HG03460 (cell line): ENCODE results near the gene ADORA2B.
"Not testable (repeated sequence)": the region's sequence is repeated elsewhere in the genome, so short reads cannot be mapped to it uniquely, and the experiment has no call there.

ENCODE experiments used
- ATAC-seq: cut with Tn5 transposase; IDR thresholded peaks from one replicate; pipeline ENCODE4 v1.9.1; 2021; ENCODE audit not compliant: unreplicated experiment

The ADORA2B gene

DNA sequence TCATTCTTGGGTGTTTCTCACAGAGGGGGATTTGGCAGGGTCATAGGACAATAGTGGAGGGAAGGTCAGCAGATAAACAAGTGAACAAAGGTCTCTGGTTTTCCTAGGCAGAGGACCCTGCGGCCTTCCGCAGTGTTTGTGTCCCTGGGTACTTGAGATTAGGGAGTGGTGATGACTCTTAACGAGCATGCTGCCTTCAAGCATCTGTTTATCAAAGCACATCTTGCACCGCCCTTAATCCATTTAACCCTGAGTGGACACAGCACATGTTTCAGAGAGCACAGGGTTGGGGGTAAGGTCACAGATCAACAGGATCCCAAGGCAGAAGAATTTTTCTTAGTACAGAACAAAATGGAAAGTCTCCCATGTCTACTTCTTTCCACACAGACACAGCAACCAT lies 34.1 kb downstream of the ADORA2B start:
- not testable (repeated sequence) for ATAC-seq

- peak; percentile 87 for ATAC-seq
These were observed 36.3 kb downstream of the ADORA2B start for GRCh38 chr17:15981208-15981607.

- no peak for ATAC-seq
These were observed 37.0 kb downstream of the ADORA2B start for GRCh38 chr17:15981646-15982580.

DNA sequence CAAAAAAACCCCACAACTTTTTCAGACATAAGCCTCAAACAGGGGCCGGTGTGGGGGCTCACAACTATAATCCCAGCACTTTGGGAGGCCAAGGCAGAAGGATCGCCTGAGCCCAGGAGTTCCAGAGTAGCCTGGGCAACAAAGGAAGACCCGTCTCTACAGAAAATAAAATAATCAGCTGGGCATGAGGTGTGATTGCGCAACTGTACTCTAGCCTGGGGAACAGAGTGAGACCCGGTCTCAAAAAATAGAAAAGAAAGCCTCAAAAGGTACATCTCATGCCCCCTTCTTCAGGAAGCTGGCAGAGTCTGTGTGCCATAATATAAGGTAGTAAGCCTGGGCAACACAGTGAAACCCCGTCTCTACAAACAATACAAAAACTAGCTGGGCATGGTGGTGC lies 51.4 kb downstream of the ADORA2B start:
- no peak for ATAC-seq

DNA sequence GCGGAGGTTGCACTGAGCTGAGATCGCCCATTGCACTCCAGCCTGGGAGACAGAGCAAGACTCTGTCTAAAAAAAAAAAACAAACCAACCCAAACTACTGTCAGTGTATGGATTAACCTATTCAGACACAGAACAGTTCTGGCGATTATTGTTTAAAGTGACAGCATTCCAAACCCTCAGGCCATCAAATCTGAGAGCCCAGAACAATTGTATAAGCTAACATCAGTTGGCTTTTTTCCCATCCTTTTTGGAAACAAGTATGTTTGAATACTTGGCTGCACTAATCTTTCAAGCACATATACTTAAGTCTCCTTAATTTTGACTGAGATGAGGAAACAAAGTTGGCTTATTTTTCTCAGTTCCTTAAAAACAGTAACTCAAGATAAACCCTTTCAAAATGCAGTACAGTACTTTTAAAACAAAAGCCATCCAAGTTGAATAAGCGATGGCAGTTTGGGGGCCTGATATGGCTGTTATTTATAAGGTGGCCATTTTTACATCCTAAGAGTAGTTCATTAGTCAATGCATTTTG lies 53.2 kb downstream of the ADORA2B start:
- ATAC-seq = no peak

GRCh38 chr17:15999141-15999973 lies 54.4 kb downstream of the ADORA2B start, which contains the start of the genes TTC19 and ZSWIM7:
TSS of gene TTC19 (plus strand) at chr17:15999824. CDS start at chr17:15999849, 25 bp downstream.
TSS of gene ZSWIM7 (minus strand) at chr17:15999704. CDS start at chr17:15999594, 110 bp downstream.
- ATAC-seq = peak; percentile 93

DNA sequence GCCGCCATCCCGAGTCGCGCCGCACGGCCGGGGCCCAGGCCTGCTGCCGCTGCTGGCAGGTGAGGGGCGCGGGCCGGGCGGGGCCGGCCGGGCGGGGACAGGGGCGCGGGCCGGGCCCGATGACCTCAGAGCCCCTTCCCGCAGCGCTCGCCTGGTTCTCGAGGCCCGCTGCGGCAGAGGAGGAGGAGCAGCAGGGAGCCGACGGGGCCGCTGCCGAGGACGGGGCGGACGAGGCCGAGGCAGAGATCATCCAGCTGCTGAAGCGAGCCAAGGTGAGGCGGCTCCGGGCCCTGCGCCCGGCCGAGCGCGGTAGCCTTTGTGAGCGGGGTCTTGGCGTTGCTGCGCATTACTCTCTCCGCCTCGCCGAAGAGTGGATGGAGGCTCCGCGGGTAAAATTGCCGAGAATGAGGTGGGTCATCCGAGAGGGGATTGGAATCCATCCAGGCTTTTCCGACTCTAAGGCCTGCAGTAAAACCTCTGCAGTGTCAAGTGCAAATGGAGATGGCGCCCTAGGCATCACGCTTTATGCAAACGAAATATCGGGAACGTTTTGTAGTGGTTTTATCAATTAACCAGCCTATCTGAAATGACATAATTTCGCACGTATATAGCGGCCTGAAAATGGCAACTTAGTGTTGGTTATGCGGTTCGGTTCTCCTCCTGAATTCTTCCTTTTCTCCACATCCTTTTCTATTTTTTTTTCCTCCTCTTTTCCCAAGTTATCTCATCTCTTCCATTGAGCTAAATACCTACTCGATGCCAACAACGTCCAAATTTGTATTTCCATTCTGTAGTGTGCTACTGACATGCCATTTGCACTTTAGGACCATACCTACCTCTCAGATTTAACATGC lies 55.3 kb downstream of the ADORA2B start:
- peak; percentile 36 for ATAC-seq

DNA sequence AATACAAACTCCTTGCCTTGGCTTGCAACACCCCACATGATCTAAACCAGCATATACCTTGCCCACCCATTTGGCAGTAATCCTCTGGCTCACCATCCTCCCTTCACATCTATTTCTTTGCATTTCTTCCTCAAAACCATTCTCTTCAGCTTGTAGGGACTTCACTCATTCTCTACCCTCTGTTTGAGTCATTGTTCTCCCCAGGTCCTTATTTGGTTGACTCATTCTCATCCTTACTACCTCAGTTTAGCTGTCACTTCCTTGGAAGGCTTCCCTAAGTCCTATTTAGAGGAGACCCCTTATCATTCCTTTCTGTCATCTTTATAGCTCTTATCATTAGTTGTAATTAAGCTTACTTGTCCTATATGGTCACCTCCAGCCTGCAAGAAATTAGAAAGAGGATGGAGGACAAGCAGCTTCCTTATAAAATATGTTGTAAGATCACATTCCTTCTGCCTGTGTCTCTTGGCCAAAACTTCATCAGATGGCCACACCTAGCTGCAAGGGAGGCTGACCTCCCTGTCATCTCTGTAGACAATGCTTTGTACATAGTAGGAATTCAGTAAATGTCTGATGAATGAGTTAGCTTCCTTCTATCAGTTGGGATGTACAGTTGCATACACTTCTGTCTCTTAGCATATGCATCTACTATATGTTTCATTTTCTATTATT lies 56.4 kb downstream of the ADORA2B start:
- ATAC-seq = no peak

DNA sequence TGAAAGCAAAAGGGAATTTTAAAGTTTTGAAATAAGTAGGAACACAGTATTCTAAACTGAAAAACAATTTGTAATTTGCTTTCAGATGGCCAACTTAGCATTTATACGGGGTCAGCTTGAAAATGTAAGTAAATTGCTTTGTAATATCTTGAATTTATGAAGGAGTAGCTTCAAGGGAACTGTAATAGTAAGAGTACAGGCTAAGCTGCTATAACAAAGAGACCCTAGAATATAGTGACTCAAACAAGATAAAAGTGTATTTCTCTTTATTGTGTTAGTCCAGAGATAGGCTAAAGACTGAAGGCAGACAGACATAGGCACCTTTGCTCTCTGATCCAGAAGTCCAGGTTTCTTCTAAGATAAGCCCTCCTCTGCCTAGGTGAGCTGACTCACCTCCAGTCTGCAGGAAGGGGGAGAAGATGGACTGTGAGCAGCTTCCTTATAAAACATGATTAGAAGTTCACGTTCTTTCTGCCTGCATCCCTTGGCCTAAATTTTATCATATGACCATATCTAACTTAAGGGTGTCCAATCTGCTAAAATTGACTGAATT lies 57.9 kb downstream of the ADORA2B start:
- ATAC-seq = no peak

GRCh38 chr17:16003841-16004240 lies 58.9 kb downstream of the ADORA2B start:
- no peak for ATAC-seq

DNA sequence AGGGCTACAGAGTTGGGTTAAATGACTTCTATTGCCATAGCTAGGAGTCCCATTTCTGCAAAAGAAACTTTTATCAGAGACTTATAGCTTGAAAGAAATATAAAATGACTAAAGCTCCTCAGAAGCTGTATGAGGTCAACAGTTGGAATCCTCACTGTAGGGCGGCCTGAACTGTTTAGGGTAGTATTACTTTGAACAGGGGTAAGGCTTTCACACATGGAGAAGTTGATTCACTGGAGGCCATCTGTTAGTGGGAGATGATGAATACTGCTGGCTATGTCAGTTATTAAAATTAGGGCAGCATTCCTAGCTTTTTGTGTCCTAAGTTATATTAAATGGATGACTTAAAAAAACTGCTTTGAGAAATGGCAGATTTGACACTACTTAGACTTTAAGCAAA lies 60.7 kb downstream of the ADORA2B start:
- ATAC-seq = no peak

GRCh38 chr17:16007439-16007838 lies 62.5 kb downstream of the ADORA2B start:
- ATAC-seq = no peak

- ATAC-seq = no peak
These were observed 69.0 kb downstream of the ADORA2B start for GRCh38 chr17:16013943-16014407.

GRCh38 chr17:16019347-16019746 lies 74.4 kb downstream of the ADORA2B start:
- ATAC-seq = no peak

- no peak for ATAC-seq
These were observed 79.0 kb downstream of the ADORA2B start for GRCh38 chr17:16023881-16024280.

- no peak for ATAC-seq
These were observed 80.3 kb downstream of the ADORA2B start for GRCh38 chr17:16025202-16025601.
